Left lobe of liver (tissue), 2 donors: ENCODE results near the gene TBC1D3B. TPM values are rescaled to one million over a fixed set of nuclear protein-coding genes. Genes with fewer than 3 reads are reported as not detected.
A peak's percentile ranks its signal among the peaks of the same experiment; 100 is the strongest.
"Not testable (repeated sequence)": the region's sequence is repeated elsewhere in the genome, so short reads cannot be mapped to it uniquely, and the experiment has no call there.

Experiments
- ATAC-seq: fragments of 200-7000 bp; cut with Tn5 transposase; one replicate; pipeline ENCODE4 v1.9.1; 2020; ENCODE audit warnings: mild to moderate bottlenecking, moderate library complexity
- DNase-seq: peaks from one replicate; pipeline ENCODE4 v3.0.0-alpha.2; 2020; ENCODE audit warnings: low spot score
- total RNA-seq: library from RNA; stranded (reverse); gene quantifications from one replicate; pipeline ENCODE4 v1.2.1, GENCODE V29; 2021
- donor health status: DM: no; HTN: no; CAD: no; lungs with moderate emphysema.
- donor health status: DM: no; HTN: yes; CAD: no.

The TBC1D3B gene
- 5.7 TPM for total RNA-seq

DNA sequence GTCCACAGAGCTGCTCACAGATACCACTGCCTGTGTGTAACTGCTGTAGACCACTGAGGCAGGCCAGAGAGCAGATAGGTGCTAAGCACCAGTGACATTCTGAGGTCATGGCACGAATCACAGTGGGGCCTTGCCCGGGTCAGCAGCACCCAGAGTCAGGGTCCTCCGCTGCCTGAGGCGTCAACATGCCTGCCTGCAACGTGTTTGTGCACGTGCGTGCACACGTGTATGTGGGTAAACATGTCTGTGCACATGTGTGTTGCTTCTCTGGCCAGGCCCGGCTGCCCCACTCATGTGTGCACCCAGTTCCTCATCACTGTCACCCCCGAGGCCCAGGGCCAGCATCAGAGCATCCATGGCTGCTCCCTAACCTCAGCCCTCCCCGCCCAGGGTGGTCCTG lies at the start of gene TBC1D3B:
TSS of gene TBC1D3B (minus strand) at position 101 of the 400 bp plus-strand sequence. CDS start 1,586 bp downstream, outside the sequence.
- ATAC-seq, DNase-seq: not testable (repeated sequence)

DNA sequence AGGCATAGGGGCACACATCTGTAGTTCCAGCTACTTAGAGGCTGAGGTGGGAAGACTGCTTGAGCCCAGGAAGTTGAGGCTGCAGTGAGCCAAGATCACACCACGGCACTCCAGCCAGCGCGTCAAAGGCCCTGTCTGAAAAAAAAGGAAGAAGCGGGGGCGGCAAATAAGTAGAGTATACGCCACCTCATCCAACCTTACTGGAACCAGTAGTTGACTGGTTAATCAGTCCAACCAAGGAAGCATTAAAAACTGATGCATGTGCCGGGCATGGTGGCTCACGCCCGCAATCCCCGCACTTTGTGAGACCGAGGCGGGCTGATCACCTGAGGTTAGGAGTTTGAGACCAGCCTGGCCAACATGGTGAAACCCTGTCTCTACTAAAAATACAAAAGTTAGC lies 46.5 kb upstream of the TBC1D3B start:
- not testable (repeated sequence) for DNase-seq, ATAC-seq

DNA sequence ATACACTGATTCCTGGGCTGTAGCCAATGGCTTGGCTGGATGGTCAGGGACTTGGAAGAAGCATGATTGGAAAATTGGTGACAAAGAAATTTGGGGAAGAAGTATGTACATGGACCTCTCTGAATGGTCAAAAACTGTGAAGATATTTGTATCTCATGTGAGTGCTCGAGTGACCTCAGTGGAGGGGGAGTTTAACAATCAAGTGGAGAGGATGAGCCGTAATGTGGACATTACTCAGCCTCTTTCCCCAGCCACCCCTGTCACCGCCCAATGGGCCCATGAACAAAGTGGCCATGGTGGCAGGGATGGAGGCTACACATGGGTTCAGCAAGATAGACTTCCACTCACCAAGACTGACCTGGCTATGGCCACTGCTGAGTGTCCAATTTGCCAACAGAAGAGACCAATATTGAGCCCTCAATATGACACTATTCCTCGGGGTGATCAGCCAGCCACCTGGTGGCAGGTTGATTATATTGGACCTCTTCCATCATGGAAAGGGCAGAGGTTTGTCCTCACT lies 45.2 kb upstream of the TBC1D3B start:
- not testable (repeated sequence) for DNase-seq, ATAC-seq

DNA sequence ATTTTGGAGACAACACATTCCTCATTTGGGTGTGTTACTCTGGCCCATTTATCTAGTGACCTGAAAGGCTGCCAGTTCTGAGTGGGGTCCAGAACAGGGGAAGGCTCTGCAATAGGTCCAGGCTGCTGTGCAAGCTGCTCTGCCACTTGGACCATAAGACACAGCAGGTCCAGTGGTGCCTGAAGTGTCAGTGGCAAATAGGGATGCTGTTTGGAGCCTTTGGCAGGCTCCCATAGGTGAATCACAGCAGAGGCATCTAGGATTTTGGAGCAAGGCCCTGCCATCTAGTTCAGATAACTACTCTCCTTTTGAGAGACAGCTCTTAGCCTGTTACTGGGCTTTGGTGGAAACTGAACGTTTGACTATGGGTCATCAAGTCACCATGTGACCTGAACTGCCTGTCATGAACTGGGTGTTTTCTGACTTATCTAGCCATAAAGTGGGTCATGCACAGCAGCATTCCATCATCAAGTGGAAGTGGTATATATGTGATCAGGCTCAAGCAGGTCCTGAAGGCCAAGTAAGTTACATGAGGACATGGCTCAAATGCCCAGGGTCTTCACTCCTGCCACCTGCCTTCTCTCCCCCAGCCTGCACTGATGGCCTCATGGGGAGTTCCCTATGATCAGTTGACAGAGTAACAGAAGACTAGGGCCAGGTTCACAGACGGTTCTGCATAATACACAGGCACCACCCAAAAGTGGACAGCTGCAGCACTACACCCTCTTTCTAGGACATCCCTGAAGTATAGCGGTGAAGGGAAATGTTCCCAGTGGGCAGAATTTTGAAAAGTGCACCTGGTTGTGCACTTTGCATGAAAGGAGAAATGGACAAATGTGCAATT lies 44.5 kb upstream of the TBC1D3B start:
- not testable (repeated sequence) for DNase-seq, ATAC-seq

DNA sequence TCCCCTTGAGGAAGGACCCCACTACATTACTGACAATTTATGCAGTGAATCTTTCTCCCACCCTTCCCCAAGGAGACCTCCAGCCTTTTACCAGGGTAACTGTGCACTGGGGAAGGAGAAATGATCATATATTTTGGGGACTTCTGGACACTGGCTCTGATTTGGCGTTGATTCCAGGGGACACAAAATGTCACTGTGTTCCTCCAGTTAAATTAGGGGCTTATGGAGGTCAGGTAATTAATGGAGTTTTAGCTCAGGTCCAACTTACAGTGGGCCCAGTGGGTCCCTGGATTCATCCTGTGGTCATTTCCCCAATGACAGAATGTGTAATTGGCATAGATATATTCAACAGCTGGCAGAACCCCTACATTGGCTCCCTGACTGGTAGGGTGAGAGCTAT lies 43.1 kb upstream of the TBC1D3B start:
- DNase-seq, ATAC-seq: not testable (repeated sequence)

DNA sequence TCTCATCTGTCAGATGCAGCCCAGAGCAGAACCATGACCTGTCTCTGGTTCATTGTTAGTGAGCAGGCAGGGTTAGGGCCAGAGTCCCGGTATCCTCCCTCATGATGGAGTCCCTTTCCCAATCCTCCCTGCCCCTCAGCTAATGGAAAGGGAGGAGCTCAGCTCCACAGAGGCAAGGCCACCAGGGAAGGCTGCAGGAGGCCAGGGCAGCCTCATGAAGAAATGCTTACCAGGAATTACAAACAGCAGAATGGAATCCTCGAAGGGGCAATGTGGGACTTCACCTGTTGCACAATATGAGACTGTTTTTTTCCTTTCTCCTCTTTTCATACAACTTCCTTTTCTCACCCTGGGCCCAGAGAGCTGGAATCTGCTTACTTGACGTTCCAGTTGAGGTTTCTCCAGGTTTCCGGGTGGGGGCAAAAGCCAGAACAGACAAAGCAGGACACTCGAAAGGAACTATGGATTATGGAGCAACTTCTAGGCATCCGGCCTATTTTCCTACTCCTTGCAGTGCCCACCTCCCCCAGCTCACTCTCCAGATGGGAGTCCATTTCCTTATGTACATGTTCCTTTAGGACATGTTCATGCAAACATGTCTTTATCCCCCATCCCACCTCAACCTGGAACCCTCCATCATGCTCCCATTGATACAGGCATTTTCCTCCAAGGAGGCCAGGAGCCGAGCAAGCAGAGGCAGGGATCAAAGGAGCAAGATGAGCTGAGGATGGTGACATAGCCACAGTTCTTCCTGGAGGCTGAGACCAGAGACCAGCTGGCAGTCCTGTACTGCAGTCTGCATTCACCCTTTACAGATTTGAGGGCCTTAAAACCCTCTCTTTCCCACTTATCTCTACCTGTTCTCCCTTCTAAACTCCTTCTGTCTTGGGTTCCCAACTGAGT lies 39.2 kb upstream of the TBC1D3B start:
- ATAC-seq, DNase-seq: not testable (repeated sequence)

DNA sequence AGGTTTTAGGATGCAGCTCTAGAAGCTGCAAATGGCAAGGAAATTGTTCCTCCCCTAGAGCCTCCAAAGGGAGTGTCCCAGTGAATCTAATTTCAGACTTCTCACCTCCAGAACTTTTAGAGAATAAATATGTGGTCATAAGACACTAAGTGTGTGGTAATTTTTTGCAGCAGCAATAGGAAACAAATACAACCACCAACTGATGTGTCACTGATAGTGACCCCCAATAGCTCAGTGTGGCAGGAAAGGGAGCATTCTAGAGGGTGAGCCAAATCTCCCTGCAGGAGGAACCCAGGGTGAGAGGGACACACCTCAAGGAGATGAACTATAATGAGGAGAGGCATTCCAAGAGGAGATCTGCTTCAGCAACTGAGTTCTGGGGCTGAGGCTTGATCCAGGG lies 38.5 kb upstream of the TBC1D3B start:
- ATAC-seq (no peak), DNase-seq (no peak)

DNA sequence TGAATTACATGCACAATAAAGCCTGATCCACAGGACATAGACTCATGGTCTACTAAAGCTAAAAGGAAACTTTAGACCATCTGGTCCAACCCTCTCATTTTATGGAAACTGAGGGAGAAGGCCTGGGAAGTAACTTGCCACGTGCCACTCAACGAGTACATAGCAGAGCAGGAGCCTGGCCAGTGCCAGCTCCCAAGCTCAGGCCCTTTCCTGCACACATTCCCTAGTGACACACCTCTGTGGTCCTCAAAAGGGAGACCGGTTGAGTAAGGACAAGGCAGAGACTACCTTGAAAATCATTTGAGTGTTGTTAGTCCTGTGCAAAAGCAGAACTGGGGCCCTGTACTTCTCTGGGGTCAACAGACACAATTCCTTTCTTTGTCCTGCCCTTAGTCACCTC lies 37.3 kb upstream of the TBC1D3B start:
- no peak for ATAC-seq
- no peak for DNase-seq

DNA sequence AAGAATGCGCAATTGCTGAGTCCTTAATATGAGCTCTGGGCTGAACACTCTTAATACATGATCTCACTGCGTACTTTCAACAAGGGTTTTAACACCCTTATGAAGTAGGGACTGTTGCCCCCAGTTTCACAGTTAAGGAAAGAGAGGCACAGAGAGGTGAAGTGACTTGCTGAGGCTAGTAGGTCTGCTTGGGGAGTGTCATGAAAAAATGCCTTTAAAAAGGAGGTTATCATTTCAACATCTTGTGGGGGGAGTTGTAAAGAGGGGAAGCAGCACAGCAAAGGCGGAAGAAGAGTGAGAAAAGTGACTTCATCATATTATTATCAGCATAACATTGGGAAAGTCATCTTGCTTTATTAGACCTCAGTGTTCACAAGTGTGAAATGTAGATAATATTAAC lies 36.5 kb upstream of the TBC1D3B start:
- DNase-seq (no peak), ATAC-seq (no peak)

DNA sequence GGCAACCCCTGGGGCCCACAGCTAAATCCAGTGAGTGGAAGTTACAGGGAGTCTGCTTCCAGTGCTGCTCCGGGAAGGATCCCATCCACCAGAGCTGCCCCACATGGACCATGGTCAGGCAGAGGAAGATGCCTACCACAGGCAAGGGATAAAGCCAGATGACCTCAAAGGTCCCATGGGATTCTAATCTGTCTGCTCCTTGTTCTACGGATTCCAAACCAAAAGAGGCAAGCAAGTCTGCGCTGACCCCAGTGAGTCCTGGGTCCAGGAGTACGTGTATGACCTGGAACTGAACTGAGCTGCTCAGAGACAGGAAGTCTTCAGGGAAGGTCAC lies 35.8 kb upstream of the TBC1D3B start:
- no peak for ATAC-seq
- no peak for DNase-seq

DNA sequence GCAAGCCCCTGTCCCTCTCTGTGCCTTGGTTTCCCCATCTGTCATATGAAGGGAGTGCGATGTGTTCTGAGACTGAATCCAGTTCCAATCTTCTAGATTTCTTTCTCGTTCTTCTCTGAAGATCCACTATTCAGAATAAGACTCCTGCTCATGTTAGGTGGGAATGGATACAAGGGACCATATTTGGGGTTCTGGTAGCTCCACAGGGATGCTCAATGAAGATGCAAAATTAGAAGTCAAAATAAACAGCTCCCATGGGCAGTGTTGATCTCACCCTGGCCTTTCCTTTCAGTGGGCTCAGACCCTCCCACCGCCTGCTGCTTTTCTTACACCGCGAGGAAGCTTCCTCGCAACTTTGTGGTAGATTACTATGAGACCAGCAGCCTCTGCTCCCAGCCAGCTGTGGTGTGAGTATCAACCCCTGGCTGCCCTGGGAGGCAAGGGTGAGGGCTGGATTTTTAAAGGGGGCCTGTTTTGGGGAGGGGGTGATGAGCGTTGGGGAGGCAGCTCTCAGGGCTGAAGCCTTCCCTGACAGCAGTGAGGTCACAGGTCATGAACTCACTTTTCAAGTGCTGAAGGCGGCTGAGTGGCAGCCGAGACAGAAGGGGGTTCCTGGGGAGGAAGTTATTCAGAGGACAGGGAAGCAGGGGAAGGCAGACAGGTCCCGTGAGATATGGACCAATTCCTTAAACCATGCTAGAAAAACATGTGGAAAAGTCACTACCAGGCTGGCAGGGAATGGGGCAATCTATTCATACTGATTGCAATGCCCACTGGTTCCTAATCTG lies 35.2 kb upstream of the TBC1D3B start:
- DNase-seq, ATAC-seq: not testable (repeated sequence)

DNA sequence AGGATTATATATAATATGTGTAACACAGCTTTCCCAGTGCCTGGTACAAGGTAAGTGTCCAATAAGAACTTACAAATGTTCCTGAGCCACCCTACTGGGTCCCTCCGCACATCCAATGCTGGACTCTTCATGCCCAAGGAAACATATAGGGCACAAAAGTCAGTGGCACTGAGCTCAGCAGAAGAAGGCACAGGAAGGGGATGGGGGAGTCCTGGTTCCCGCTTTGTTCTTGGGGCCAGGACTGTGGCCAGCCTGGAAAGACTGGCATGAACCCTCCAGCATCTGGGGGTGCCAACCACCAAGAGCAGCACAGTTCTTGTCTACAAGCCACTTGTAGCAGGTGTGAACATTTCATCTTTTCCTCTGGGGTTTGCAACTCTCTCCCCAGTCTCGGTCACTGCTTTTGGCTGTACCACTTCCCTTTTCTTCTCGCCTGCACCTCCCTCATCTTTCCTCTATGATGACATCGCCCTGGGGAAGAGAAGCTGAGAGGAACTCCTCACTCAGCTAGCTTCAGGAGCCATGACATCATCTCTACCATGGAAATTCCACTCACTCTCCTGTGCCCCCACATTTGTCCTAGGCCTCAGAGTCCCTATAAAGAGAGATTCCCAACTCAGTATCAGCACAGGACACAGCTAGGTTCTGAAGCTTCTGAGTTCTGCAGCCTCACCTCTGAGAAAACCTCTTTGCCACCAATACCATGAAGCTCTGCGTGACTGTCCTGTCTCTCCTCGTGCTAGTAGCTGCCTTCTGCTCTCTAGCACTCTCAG lies 34.2 kb upstream of the TBC1D3B start, which contains the start of gene CCL4L2:
TSS of gene CCL4L2 (plus strand) at position 625 of the 773 bp plus-strand sequence.
- not testable (repeated sequence) for DNase-seq
- ATAC-seq = peak; percentile 55

DNA sequence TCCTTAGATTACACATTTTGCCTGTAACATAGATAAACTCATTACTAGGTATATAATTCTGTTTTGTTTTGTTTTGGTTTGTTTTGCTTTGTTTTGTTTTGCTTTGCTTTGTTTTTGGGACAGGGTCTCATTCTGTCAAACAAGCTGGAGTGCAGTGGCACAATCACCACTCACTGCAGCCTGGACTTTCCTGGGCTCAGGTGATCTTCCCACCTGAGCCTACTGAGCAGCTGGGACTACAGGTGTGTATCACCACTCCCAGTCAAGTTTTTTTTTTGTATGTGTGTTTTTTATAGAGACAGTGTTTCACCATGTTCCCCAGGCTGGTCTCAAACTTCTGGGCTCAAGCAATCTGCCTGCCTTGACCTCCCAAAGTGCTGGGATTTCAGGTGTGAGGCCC lies 33.1 kb upstream of the TBC1D3B start:
- ATAC-seq (no peak), DNase-seq (no peak)

DNA sequence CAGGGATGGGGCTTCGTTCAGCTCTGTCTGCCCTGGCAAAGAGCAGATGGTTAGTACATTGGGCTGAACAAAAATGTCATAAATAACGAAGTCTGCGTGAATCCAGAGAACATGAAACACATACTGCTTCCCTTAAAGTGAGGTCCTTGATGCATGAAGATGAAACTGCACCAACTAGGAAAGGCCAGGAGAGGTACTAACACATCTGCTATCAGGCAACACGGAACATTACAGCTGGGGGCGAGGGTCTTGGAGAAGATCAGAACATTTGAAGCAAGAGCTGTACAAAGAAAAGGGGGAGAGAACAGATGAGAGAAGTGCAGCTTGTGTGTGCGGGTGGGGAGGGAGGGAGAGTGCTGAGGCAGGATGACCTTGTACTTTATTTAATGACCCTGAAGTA lies 30.9 kb upstream of the TBC1D3B start:
- not testable (repeated sequence) for ATAC-seq, DNase-seq

DNA sequence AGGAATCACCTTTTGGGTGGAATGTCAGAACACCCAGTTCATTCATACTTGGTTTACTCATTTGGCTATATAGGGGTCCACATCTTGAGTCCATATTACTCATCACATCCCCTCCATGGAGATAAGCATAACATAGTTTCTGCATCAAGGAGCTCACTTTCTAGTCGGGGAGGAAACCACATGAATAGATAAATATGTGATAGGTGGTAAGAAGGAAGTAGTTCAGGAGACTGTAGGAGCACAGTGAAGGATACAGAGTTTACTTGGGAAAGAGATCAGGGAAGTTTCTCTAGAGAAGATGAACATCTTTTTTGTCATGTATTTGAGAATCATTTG lies 30.0 kb upstream of the TBC1D3B start:
- DNase-seq, ATAC-seq: not testable (repeated sequence)

DNA sequence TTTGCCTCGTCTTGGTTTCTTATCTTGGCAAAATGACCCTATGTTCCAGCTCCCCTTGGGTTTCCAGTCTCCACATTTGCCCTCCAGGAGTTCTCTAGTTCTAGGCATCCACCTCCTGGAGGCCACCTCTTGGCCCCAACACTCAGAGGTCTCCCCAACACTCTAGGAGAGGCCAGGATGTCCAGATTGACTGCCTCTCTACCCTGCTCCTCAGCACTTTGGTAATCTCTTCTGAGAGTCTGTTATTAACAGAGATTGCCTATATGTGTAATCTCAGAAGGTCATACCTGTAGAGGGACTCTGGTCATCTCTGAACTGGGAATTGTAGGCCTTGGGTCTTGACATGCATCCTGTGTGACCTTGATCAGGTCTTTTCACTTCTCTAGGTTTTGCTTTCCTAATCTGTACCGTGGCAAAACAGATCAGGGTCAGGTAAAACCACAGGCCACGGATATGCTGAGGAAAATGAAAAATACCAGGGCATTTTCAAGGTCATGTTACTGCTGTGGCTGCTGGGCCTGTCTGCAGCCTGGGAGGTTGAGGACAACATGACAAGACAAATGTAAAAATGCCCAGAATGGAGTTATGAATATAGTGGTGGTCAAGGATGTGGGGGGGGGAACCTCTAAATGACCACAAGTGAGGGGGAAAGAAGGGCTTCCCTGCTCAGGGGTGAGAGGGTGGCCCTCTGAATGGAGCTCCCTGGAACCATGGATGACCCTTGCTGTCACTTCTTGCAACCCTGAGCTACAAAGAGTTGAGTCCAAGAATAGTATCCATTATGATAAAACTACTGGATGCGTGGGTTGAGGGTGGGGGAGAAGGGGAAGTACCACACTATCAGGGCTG lies 29.4 kb upstream of the TBC1D3B start:
- ATAC-seq (no peak), DNase-seq (no peak)

DNA sequence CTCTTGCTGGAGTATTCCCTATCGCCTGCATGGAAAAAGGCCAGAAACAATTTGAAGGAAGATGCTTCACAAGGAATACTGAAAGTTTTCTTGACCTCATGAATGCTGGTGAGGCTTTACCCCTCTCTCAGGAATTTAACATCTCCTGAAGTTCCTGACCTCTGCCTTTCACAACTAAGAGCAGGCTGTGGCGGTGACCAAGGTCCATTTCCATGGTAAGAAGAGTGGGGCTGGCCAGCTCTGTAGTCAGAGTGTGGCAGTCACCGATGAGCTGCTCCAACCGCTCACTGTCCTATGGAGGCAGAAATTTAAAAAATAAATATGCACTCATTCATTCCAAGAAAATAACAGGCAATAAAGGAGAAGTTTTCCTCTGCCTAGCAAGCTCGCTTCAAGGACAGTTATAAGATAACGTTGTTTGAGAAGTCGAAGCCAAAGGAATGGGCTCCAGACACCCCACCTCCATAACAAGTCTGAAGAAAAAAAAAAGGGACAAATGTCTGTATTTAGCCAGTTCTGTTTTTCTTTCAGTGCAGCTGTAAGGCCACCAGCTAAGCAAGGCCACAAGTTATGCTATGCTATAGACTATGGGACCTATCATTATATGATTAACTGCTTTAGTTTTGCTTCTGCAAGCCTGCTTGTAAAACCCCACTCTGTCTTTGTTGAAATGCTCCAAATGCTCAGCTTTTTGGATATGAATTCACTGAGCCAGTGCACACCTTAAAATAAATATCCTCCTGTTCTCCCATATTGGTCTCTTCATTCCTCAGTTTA lies 28.5 kb upstream of the TBC1D3B start:
- ATAC-seq = peak; percentile 84

DNA sequence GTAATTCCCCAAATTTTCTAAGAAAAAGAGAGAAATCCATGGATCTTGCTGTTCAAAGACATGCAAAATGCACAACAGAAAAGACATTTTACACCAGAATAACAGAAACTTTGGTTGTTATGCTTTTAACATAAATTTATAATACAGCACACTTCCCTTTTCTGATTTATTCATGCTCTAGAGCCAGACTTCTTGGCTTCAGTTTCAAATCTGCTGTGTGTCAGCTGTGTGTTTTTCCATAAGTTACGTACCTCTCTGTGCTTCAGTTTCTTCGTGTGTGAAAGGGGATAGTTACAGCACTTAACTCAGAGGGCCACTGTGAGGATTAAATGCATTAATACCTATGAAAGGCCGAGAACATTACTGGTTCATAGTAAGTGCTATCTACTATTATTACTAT lies 26.9 kb upstream of the TBC1D3B start:
- no peak for ATAC-seq
- DNase-seq = no peak

More for the DNA sequence above, 28.5 kb upstream of the TBC1D3B start:
- DNase-seq = no peak
